Kidney glomerular epithelial cell (primary cell): ENCODE results near the gene ATAD3B.

Experiments
- DNase-seq: peaks from one replicate; lab custom pipeline; 2025; lab: John Stamatoyannopoulos, UW

Gene ATAD3B

GRCh38 chr1:1535201-1536018 lies 63.8 kb downstream of the ATAD3B start:
- DNase-seq: no peak

- no peak for DNase-seq
These were observed 64.7 kb downstream of the ATAD3B start for GRCh38 chr1:1536019-1536937.

GRCh38 chr1:1536938-1537546 lies 65.5 kb downstream of the ATAD3B start:
- no peak for DNase-seq

- DNase-seq: no peak
These were observed 66.2 kb downstream of the ATAD3B start for GRCh38 chr1:1537626-1538250.

- no peak for DNase-seq
These were observed 66.8 kb downstream of the ATAD3B start for GRCh38 chr1:1538334-1538733.

- no peak for DNase-seq
These were observed 67.4 kb downstream of the ATAD3B start for GRCh38 chr1:1538989-1539309.

- no peak for DNase-seq
These were observed 67.9 kb downstream of the ATAD3B start for GRCh38 chr1:1539310-1540089.

- peak; percentile 3 for DNase-seq
These were observed 68.7 kb downstream of the ATAD3B start, which contains the start of gene TMEM240 for GRCh38 chr1:1540090-1540817. Gene TMEM240 (minus strand): TSS chr1:1540624. CDS start chr1:1540346, 278 bp downstream.

- no peak for DNase-seq
These were observed 69.5 kb downstream of the ATAD3B start for GRCh38 chr1:1540818-1541628.

- DNase-seq: no peak
These were observed 70.6 kb downstream of the ATAD3B start for GRCh38 chr1:1541956-1542765.

- no peak for DNase-seq
These were observed 71.5 kb downstream of the ATAD3B start for GRCh38 chr1:1542766-1543705.

- no peak for DNase-seq
These were observed 72.1 kb downstream of the ATAD3B start for GRCh38 chr1:1543706-1544099.

GRCh38 chr1:1544544-1544943 lies 73.0 kb downstream of the ATAD3B start:
- DNase-seq: no peak
